Iris pigment epithelial cell (primary cell): ENCODE measurements around the gene STK4.

Source experiments
- DNase-seq: peaks from one replicate; pipeline ENCODE4 v3.0.0-alpha.2; 2011; ENCODE audit warnings: low read depth

The STK4 gene

DNA sequence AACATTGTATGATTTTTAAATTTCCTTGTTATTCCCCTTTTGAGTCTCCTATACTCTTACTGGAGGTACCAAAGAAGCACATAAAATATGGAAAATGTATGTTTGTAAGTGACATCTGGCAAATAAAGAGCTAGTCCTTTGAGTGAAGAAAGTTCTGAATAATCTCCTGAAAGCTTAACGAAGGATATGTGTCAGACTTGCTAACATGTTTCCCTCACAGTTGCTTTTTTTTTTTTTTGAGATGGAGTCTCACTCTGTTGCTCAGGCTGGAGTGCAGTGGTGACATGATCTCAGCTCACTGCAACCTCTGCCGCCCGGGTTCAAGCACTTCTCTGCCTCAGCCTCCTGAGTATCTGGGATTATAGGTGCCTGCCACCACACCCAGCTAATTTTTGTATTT, 63.6 kb downstream of the STK4 start:
- no peak for DNase-seq

DNA sequence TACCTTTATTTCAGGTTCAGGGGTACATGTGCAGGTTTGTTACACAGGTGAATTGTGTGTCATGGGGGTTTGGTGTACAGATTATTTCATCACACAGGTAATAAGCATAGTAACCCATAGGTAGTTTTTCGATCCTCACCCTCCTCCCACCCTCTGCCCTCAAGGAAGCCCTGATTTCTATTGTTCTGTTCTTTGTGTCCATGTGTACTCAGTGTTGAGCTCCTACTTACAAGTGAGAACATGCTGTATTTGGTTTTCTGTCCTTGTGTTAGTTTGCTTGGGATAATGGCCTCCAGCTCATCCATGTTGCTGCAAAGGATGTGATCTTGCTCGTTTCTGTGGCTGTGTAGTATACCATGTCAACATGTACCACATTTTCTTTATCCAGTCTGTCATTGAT, 66.0 kb downstream of the STK4 start:
- DNase-seq = no peak

DNA sequence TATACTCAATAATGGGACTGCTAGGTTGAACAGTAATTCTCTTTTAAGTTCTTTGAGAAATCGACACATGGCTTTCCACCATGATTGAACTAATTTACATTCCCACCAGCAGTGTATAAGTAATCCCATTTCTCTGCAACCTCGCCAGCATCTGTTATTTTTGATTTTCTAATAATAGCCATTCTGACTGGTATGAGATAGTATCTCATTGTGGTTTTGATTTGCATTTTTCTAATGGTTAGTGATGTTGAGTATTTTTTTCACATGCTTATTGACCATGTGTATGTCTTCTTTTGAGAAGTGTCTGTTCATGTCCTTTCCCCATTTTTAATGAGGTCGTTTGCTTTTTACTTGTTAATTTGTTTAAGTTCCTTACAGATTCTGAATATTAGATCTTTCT, 66.5 kb downstream of the STK4 start:
- peak; percentile 47 for DNase-seq

DNA sequence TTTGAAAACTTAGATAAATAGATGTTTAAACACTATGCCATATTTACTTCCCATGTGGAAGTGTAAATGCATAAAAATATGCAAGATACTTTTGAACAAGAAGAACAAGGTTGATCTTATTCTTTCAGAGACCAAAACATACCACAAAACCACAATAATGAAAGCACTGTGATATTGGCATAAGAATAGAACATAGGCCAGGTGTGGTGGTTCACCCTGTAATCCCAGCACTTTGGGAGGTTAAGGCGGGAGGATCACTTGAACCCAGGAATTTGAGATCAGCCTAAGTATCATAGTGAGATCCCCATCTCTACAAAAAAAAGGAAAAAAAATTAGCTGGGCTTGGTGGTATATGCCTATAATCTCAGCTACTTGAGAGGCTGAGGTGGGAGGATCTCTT, 68.1 kb downstream of the STK4 start:
- no peak for DNase-seq

DNA sequence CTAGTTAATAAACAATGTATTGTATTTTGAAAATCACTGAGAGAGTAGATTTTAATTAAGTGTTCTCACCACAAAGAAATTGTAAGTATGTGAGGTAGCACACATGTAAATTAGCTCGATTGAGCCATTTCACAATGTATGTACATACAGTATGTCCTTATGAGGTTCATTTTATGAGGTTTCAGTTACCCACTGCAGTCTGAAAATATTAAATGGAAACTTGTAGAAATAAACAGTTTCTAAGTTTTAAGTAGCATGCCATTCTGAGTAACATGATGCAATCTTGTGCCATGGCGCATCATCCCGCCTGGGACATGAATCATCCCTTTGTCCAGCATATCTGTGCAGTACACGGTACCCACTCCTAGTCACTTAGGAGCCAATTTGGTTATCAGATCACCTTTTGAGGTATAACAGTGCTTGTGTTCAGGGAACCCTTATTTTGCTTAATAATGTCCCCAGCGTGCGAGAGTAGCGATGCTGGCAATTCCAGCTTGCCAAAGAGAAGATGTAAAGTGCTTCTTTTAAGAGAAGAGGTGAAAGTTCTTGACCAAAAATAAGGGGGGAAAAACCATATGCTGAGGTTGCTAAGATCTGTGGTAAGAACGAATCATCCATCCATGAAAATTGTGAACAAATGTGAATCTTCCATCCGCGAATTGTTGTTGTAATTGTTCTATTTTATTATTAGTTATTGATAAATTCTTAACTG, 69.9 kb downstream of the STK4 start:
- DNase-seq = peak; percentile 90

- DNase-seq = peak; percentile 85
Observed at GRCh38 chr20:45037050-45037449, 70.7 kb downstream of the STK4 start.

DNA sequence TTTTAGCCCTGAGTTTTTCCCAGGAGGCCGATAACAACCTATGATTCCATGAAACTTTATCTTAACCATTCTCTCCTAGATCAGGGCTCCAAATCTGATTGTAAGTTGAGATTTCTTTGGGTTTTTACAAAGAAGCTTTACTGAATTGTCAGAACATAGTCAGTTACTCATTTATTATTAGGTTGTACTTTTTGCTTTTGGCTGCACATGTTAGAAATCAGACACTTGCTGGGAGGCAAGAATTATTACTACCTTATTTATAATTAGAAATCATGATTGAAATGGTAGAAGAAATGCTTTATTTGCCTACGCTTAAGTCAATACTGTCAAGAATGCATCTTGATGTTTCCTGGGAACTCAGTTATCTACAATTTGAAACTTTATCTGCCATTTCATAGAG, 71.3 kb downstream of the STK4 start:
- DNase-seq = no peak

- peak; percentile 57 for DNase-seq
Observed at GRCh38 chr20:45038745-45039474, 72.6 kb downstream of the STK4 start.

DNA sequence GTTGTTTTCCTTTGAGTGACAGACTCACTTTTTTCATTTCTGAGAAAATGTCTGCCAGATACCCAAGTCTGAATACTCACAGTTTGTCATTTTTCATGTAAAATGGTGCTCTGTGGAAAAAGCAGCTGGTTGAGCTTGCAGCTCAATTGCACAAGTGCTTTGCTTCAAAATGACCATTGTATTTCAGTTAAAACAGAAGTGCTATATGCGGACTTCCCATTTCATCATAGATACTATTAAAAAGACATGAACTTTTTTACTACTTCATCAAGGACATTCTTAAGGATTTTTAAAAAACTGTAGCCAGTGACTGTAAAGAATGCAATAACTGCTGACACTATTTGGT, 73.1 kb downstream of the STK4 start:
- DNase-seq = peak; percentile 45

- peak; percentile 76 for DNase-seq
Observed at GRCh38 chr20:45041464-45042337, 75.4 kb downstream of the STK4 start.

- no peak for DNase-seq
Observed at GRCh38 chr20:45042978-45043377, 76.7 kb downstream of the STK4 start.

DNA sequence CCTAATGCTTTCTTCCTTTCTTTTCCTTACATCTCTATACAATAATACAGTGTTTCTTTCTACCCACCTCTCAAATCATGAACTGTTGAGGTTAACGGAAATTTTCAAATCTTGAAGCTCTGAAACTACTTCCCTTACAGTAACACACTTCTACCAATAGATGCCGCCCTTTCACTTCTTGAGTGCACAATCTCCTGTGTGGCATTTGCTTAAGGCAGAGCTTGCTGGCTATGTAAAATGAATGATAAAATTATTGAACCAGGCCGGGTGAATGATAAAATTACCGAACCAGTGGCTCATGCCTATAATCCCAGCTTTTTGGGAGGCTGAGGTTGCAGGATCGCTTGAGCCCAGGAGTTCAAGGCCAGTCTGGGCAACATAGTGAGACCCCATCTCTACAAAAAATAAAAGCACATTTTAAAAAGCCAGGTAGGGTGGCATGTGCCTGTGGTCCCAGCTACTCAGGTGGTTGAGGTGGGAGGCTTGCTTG, 77.8 kb downstream of the STK4 start:
- peak; percentile 85 for DNase-seq

GRCh38 chr20:45044601-45045000, 78.3 kb downstream of the STK4 start:
- no peak for DNase-seq

- DNase-seq = no peak
Observed at GRCh38 chr20:45047581-45048119, 81.3 kb downstream of the STK4 start.

GRCh38 chr20:45049438-45049837, 83.1 kb downstream of the STK4 start:
- DNase-seq = no peak

GRCh38 chr20:45049904-45050471, 83.7 kb downstream of the STK4 start:
- no peak for DNase-seq

DNA sequence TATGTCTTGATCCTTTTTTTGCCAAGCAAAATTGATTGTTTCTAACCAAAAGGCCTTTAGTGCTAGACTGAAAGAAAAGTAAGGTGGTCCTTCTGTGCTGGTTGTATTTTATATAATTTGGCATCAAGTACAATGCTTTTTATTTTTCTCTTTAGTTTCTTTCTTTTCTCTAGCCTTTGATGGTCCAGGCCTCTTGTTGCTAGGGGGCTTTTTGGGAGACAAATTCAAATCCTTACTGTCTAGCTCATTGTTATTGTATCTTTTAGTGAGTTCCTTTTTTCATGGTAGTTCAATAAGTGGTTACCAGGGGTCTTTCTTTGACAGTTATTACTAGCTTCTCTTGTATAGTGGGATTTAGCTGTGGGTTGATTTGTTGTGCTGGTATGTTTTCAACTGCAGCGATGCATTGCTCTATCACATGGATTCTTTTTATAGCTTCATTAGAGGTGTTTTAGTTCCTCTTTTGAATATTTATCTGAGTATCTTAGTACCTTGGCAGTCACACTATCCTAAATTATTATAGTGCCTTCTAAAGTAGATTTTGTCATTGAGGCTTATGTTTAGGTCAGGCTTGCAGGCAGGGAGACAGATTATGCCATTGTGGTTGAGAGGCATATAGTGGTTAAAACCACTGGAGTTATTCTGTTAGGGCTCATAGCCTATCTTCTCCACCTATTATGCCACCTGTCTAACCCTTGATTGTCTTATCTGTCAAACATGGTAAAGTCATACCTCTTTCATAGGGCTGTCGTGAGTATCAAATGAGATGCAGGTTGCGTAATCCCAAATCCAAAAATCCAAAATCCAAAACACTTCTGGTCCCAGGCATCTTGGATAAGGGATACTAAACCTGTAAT, 85.1 kb downstream of the STK4 start:
- DNase-seq = no peak

DNA sequence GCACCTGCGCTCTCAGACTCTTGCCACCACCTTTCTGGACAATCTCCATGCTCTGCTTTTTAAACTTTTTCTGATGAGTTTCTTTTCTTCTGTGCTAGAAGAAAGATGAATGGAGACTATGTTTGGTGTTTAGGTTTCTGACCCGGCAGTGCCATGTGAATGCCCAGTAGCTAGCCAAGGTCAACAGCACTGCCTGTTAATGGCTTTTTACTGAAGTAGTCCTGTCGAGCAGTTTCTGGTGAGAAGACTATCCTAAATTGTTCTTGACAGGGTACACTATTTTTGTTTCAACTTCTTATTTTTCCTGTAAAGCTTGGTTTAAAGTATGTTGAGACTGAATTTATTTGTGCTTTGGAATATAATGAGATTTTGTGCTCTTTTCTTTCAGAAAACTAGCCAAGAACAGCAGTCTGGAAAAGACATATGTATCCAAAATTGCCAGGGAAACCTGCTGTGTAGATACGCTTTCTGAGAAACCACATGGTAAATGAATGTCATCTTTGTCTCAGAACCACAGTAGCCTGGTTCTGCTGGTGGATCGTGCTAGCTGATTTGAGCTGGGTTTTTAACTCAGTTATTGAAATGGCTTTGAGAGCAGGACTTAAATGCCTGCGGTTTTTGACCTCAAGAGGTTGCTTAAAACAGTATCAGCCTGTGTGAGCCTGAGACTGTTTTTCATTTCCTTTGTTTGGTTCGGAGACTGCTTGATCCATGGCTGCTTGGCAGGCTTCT, 86.6 kb downstream of the STK4 start:
- peak; percentile 93 for DNase-seq

GRCh38 chr20:45053430-45054351, 87.4 kb downstream of the STK4 start:
- DNase-seq = no peak
